Transverse colon (tissue), 4 donors: ENCODE results near the gene TBX6. TPM values are rescaled to one million over a fixed set of nuclear protein-coding genes. Genes with fewer than 3 reads are reported as not detected.
A peak's percentile ranks its signal among the peaks of the same experiment; 100 is the strongest.

ENCODE experiments used
- DNase-seq: peaks from one replicate; pipeline ENCODE4 v3.0.0-alpha.2; 2019
- H3K27ac ChIP-seq, 4 donors: fragments of 200-600 bp; sonication (generic); 2 replicates each; pipeline ENCODE4 v1.5.1; 2016 to 2018; ENCODE audit warnings: inconsistent platforms in 4 of 4
- H3K27me3 ChIP-seq: fragments of 200-600 bp; sonication (generic); 2 replicates; pipeline ENCODE4 v1.5.1; 2017; ENCODE audit warnings: inconsistent platforms
- H3K36me3 ChIP-seq, 4 donors: fragments of 200-600 bp; sonication (generic); 2 replicates each; pipeline ENCODE4 v1.5.1; 2017 to 2019; ENCODE audit warnings: inconsistent platforms in 4 of 4
- H3K4me1 ChIP-seq, 4 donors: fragments of 200-600 bp; sonication (generic); 2 replicates each; pipeline ENCODE4 v1.5.1; 2017 to 2020; ENCODE audit warnings: inconsistent platforms in 4 of 4
- H3K4me3 ChIP-seq, 4 donors: fragments of 200-600 bp; sonication (generic); 1 replicate in 1 of 4; 2 replicates in 3 of 4; pipeline versions ENCODE4 v1.5.1 to v1.6.1; 2017 to 2019; ENCODE audit warnings: inconsistent platforms in 4 of 4
- H3K9me3 ChIP-seq, 2 donors: fragments of 200-600 bp; sonication (generic); 2 replicates each; pipeline ENCODE4 v1.5.1; 2017 to 2019; ENCODE audit warnings: inconsistent platforms in 2 of 2
- CTCF ChIP-seq, 5 experiments: fragments of 200-600 bp in 3 of 5; fragments of 450-650 bp in 2 of 5; sonication (generic) in 3 of 5; IDR thresholded peaks; 1 replicate in 2 of 5; 2 replicates in 3 of 5; pipeline ENCODE4 v1.5.1; 2016 to 2017; ENCODE audit warnings: antibody characterized with exemption in 5 of 5, inconsistent platforms in 3 of 5, mild to moderate bottlenecking in 2 of 5, moderate library complexity in 1 of 5
- EP300 ChIP-seq: sonication (generic); formaldehyde crosslinking; IDR thresholded peaks from one replicate; pipeline ENCODE4 v1.6.1; 2017; ENCODE audit warnings: antibody characterized with exemption, low read depth
- POLR2A ChIP-seq: fragments of 450-650 bp; IDR thresholded peaks from one replicate; pipeline ENCODE4 v1.6.1; 2016; ENCODE audit warnings: antibody characterized with exemption, mild to moderate bottlenecking, moderate library complexity
- POLR2AphosphoS5 ChIP-seq, 3 donors: sonication (generic); formaldehyde crosslinking; IDR thresholded peaks; one replicate each; pipeline ENCODE4 v1.6.1; 2016; ENCODE audit warnings: antibody characterized with exemption in 3 of 3
- WGBS, 2 donors: methylation state at CpG; one replicate each; pipeline ENCODE4 v1.1.5; 2018; ENCODE audit warnings: low coverage in 1 of 2; 5-methylcytosine and 5-hydroxymethylcytosine counted together
- in situ Hi-C, 4 donors: fragments of 200-750 bp; cut with MboI; loops; one replicate each; pipeline versions ENCODE4 v1.15.0 to v1.15.1; 2017; ENCODE audit warnings: low sequenced_read_pairs in 3 of 4, low pct_ligation_motif_present in 1 of 4, low pct_unique_long_range_greater_than_20kb in 1 of 4
- intact Hi-C: fragments of 100-400 bp; cut with DNase I; formaldehyde crosslinking; loops from one replicate; pipeline ENCODE4 v1.15.1; 2023; ENCODE audit warnings: low total_unique reads
- total RNA-seq, 4 donors: library from RNA; depleted of rRNA; stranded (reverse); fragments of >200 nt; gene quantifications; one replicate each; pipeline ENCODE4 v1.1.0, GENCODE V29; 2016

The TBX6 gene
- total RNA-seq, 4 donors from 2014 or later = 0.82 to 2.2 TPM; not detected in 2

GRCh38 chr16:30066761-30067583 lies 24.8 kb downstream of the TBX6 start:
- Histone ChIP-seq H3K9me3 (no peaks in the 10 kb centered on the region), H3K36me3 (peaks cover 3 to 47% (median 23%) of the 10 kb centered on the region in 4 donors), H3K27me3 (no peaks in the 10 kb centered on the region), H3K4me1 (peaks cover 41 to 63% (median 54%) of the 10 kb centered on the region in 4 donors), H3K4me3 (peak overlapping the region; percentile 74 to 94 (median 82)), H3K27ac (peak overlapping the region; percentile 91 to 99 (median 98))
- DNase-seq = peak; percentile 57
- intact Hi-C loops (no loop called here), in situ Hi-C loops (no loop called here)
- TF ChIP-seq EP300 = no peak
- peak; percentile 17 for TF ChIP-seq POLR2A
- TF ChIP-seq CTCF (IDR thresholded peaks at IDR 0.05) = no peak
- TF ChIP-seq POLR2AphosphoS5 (IDR thresholded peaks at IDR 0.05) = peak in 2 of 3 donors; percentile 7 to 44
- 20 to 80% methylated on average over 1 to 21 of the region's 21 CpGs for WGBS, 2 donors

GRCh38 chr16:30065943-30066760 lies 25.6 kb downstream of the TBX6 start:
- intact Hi-C loops = no loop called here
- peaks cover 3 to 39% (median 20%) of the 10 kb centered on the region in 4 donors for H3K36me3 ChIP-seq
- peaks cover 41 to 63% (median 54%) of the 10 kb centered on the region in 4 donors for H3K4me1 ChIP-seq
- H3K9me3 ChIP-seq = no peaks in the 10 kb centered on the region
- H3K27me3 ChIP-seq = no peaks in the 10 kb centered on the region
- peak overlapping the region; percentile 91 to 99 (median 98) for H3K27ac ChIP-seq
- no peak for TF ChIP-seq POLR2A
- TF ChIP-seq CTCF (IDR thresholded peaks at IDR 0.05) = no peak
- TF ChIP-seq EP300 = no peak
- TF ChIP-seq POLR2AphosphoS5 (IDR thresholded peaks at IDR 0.05) = no peak
- in situ Hi-C loops = no loop called here
- H3K4me3 ChIP-seq = peak overlapping the region; percentile 74 to 94 (median 82)
- WGBS, 2 donors = 0 to 2% methylated on average over 16 to 27 of the region's 44 CpGs
- DNase-seq = peak; percentile 21

GRCh38 chr16:30065102-30065942 lies 26.4 kb downstream of the TBX6 start, which contains the start of gene ALDOA:
TSS of gene ALDOA (plus strand) at chr16:30065760. CDS start at chr16:30066898, 1,138 bp downstream.
- 0% methylated on average over 75 of the region's 99 CpGs; no CpG with 5 or more reads in 1 of the 2 donors for WGBS, 2 donors

More at GRCh38 chr16:30065102-30065942, 26.4 kb downstream of the TBX6 start, which contains the start of gene ALDOA:
- DNase-seq = peak; percentile 97
- in situ Hi-C loops = no loop called here
- Histone ChIP-seq H3K27me3 (no peaks in the 10 kb centered on the region), H3K27ac (peak within 1 kb of the TSS; percentile 91 to 99 (median 98)), H3K4me3 (peak within 1 kb of the TSS; percentile 74 to 94 (median 82)), H3K9me3 (no peaks in the 10 kb centered on the region), H3K36me3 (peaks cover 3 to 31% (median 16%) of the 10 kb centered on the region in 4 donors), H3K4me1 (peaks cover 41 to 60% (median 52%) of the 10 kb centered on the region in 4 donors)
- intact Hi-C loops = no loop called here
- TF ChIP-seq POLR2A (peak; percentile 99), POLR2AphosphoS5 (IDR thresholded peaks at IDR 0.05) (peak; percentile 96 to 99 (median 99)), CTCF (IDR thresholded peaks at IDR 0.05) (peak in 2 of 5 experiments; percentile 11 to 29), EP300 (no peak)
